Right kidney (tissue), 1 donor: Measurements from ENCODE around the gene CNEP1R1.
A peak's percentile ranks its signal among the peaks of the same experiment; 100 is the strongest.

Source experiments
- DNase-seq: peaks from one replicate; pipeline ENCODE4 v3.0.0-alpha.2; 2016

CNEP1R1 gene

GRCh38 chr16:50065241-50065623, 40.2 kb downstream of the CNEP1R1 start:
- no peak for DNase-seq

- peak; percentile 93 for DNase-seq
Measured at GRCh38 chr16:50065624-50066481, 40.8 kb downstream of the CNEP1R1 start, which contains the start of gene HEATR3. TSS of gene HEATR3 (plus strand) at chr16:50065970. CDS start at chr16:50066132, 162 bp downstream.

GRCh38 chr16:50066482-50067289, 41.7 kb downstream of the CNEP1R1 start:
- DNase-seq: no peak

- DNase-seq: no peak
Measured at GRCh38 chr16:50067290-50067853, 42.3 kb downstream of the CNEP1R1 start.

- DNase-seq: no peak
Measured at GRCh38 chr16:50068550-50068949, 43.5 kb downstream of the CNEP1R1 start.

GRCh38 chr16:50069060-50069459, 44.0 kb downstream of the CNEP1R1 start:
- no peak for DNase-seq

GRCh38 chr16:50071075-50071671, 46.1 kb downstream of the CNEP1R1 start:
- no peak for DNase-seq

- no peak for DNase-seq
Measured at GRCh38 chr16:50072730-50073129, 47.7 kb downstream of the CNEP1R1 start.

GRCh38 chr16:50079397-50080140, 54.5 kb downstream of the CNEP1R1 start:
- DNase-seq: no peak

GRCh38 chr16:50081428-50082018, 56.5 kb downstream of the CNEP1R1 start:
- DNase-seq: no peak

GRCh38 chr16:50083996-50084395, 59.0 kb downstream of the CNEP1R1 start:
- DNase-seq: no peak

- no peak for DNase-seq
Measured at GRCh38 chr16:50086176-50086575, 61.2 kb downstream of the CNEP1R1 start.
